GM23338 (cell line): Measurements from ENCODE around the gene NEK8. TPM values are rescaled to one million over a fixed set of nuclear protein-coding genes. Genes with fewer than 3 reads are reported as not detected.

ENCODE experiments used
- ATAC-seq: fragments of 200-7000 bp; cut with Tn5 transposase; 3 replicates; pipeline ENCODE4 v1.9.1; 2020
- DNase-seq: peaks from one replicate; pipeline ENCODE4 v3.0.0-alpha.2; 2015; ENCODE audit warnings: low spot score
- H2AFZ ChIP-seq: fragments of 200-600 bp; sonication (generic); 2 replicates; pipeline ENCODE4 v1.8.0; 2016; ENCODE audit warnings: antibody characterized with exemption, mild to moderate bottlenecking, moderate library complexity
- H3F3A ChIP-seq: fragments of 200-600 bp; sonication (generic); replicated peaks from 2 replicates; pipeline ENCODE4 v1.8.0; 2017; ENCODE audit warnings: antibody characterized with exemption, mixed run types, low read depth
- H3K27ac ChIP-seq: fragments of 200-600 bp; sonication (generic); 2 replicates; pipeline ENCODE4 v1.6.1; 2016; ENCODE audit warnings: low read depth
- H3K27me3 ChIP-seq: fragments of 200-600 bp; sonication (generic); 2 replicates; pipeline ENCODE4 v1.8.0; 2016; ENCODE audit warnings: mild to moderate bottlenecking, mixed run types, moderate library complexity; ENCODE audit not compliant: insufficient read depth
- H3K36me3 ChIP-seq: fragments of 200-600 bp; sonication (generic); 2 replicates; pipeline ENCODE4 v1.8.0; 2016; ENCODE audit warnings: mild to moderate bottlenecking; ENCODE audit not compliant: insufficient read depth
- H3K4me1 ChIP-seq: fragments of 200-600 bp; sonication (generic); 2 replicates; pipeline ENCODE4 v1.8.0; 2016; ENCODE audit warnings: mild to moderate bottlenecking, moderate library complexity; ENCODE audit not compliant: insufficient read depth
- H3K4me2 ChIP-seq: fragments of 200-600 bp; sonication (generic); 2 replicates; pipeline ENCODE4 v1.7.1; 2017; ENCODE audit warnings: mixed run types
- H3K4me3 ChIP-seq: fragments of 200-600 bp; sonication (generic); 2 replicates; pipeline ENCODE4 v1.6.1; 2016; ENCODE audit warnings: mixed run types
- H3K79me2 ChIP-seq: fragments of 200-600 bp; sonication (generic); replicated peaks from 2 replicates; pipeline ENCODE4 v1.8.0; 2017; ENCODE audit warnings: mild to moderate bottlenecking; ENCODE audit not compliant: insufficient read depth
- H3K9me2 ChIP-seq: fragments of 200-600 bp; sonication (generic); 2 replicates; pipeline ENCODE4 v1.8.0; 2017; ENCODE audit not compliant: insufficient read depth
- H4K20me1 ChIP-seq: fragments of 200-600 bp; sonication (generic); replicated peaks from 2 replicates; pipeline ENCODE4 v1.8.0; 2017; ENCODE audit warnings: mild to moderate bottlenecking; ENCODE audit not compliant: insufficient read depth
- H3K27ac Mint-ChIP-seq: 2 replicates; pipeline ENCODE4 v1.8.0; 2020; ENCODE audit warnings: inconsistent platforms, mild to moderate bottlenecking, moderate library complexity, mixed read lengths
- H3K27me3 Mint-ChIP-seq: 3 replicates; pipeline ENCODE4 v1.8.0; 2022; ENCODE audit warnings: low read depth, mild to moderate bottlenecking, moderate library complexity, mixed read lengths, inconsistent platforms; ENCODE audit not compliant: insufficient read depth, poor library complexity
- H3K36me3 Mint-ChIP-seq: 3 replicates; pipeline ENCODE4 v1.8.0; 2021; ENCODE audit warnings: low read depth, mild to moderate bottlenecking, inconsistent platforms, moderate library complexity, mixed read lengths
- H3K4me1 Mint-ChIP-seq: 3 replicates; pipeline ENCODE4 v1.8.0; 2020; ENCODE audit warnings: mild to moderate bottlenecking, inconsistent platforms, mixed read lengths
- H3K4me3 Mint-ChIP-seq: 3 replicates; pipeline ENCODE4 v1.8.0; 2021; ENCODE audit warnings: moderate library complexity, mild to moderate bottlenecking, inconsistent platforms, mixed read lengths
- H3K9me3 Mint-ChIP-seq: 3 replicates; pipeline ENCODE4 v1.8.0; 2020; ENCODE audit warnings: moderate library complexity, mild to moderate bottlenecking, inconsistent platforms, mixed read lengths
- CREB1 ChIP-seq: fragments of 250-450 bp; sonication (Bioruptor Pico); IDR thresholded peaks from 2 replicates; pipeline ENCODE4 v1.5.0; 2020; ENCODE audit warnings: low read depth, mild to moderate bottlenecking, moderate library complexity
- CTCF ChIP-seq, 2 experiments: fragments of 200-600 bp in 1 of 2; sonication (generic) in 1 of 2; conservative IDR thresholded peaks; 2 replicates each; pipeline versions ENCODE4 v1.5.1 to v1.6.1; 2016 to 2017; ENCODE audit warnings: antibody characterized with exemption in 2 of 2, low read depth in 2 of 2, mild to moderate bottlenecking in 2 of 2, moderate library complexity in 1 of 2
- ETS1 ChIP-seq: IDR thresholded peaks from 2 replicates; pipeline ENCODE4 v1.6.1; 2016; ENCODE audit warnings: antibody characterized with exemption
- EZH2 ChIP-seq: fragments of 200-600 bp; sonication (generic); IDR thresholded peaks from one replicate; pipeline ENCODE4 v1.8.0; 2017; ENCODE audit warnings: antibody characterized with exemption, mild to moderate bottlenecking, low read depth; ENCODE audit not compliant: unreplicated experiment
- JUNB ChIP-seq: IDR thresholded peaks from one replicate; pipeline ENCODE4 v1.6.1; 2016; ENCODE audit warnings: antibody characterized with exemption; ENCODE audit not compliant: unreplicated experiment
- POLR2AphosphoS5 ChIP-seq: IDR thresholded peaks from 2 replicates; pipeline ENCODE4 v1.6.1; 2016; ENCODE audit warnings: antibody characterized with exemption, low read depth
- REST ChIP-seq: IDR thresholded peaks from one replicate; pipeline ENCODE4 v1.6.1; 2018; ENCODE audit warnings: antibody characterized with exemption; ENCODE audit not compliant: unreplicated experiment
- ZNF114 ChIP-seq: fragments of 250-450 bp; sonication (Bioruptor Pico); IDR thresholded peaks from 2 replicates; pipeline ENCODE4 v1.5.0; 2020; ENCODE audit warnings: mild to moderate bottlenecking, moderate library complexity
- ZNF462 ChIP-seq: fragments of 250-450 bp; sonication (Bioruptor Pico); IDR thresholded peaks from 2 replicates; pipeline ENCODE4 v1.5.0; 2020; ENCODE audit warnings: mild to moderate bottlenecking, moderate library complexity
- polyA plus RNA-seq: library from polyadenylated mRNA; unstranded; fragments of >200 nt; fragmentation: Nextera tagmentation; extraction: Ambion mirVana; gene quantifications from 2 replicates; pipeline ENCODE4 v1.2.1, GENCODE V29; 2016
- total RNA-seq: library from RNA; depleted of rRNA; stranded (reverse); fragments of >200 nt; shearing (Covaris generic); gene quantifications from 2 replicates; pipeline ENCODE4 v1.2.3, GENCODE V29; 2014

NEK8 gene
- total and polyA plus RNA-seq, 2 experiments from 2014 or later: 10.0 to 14.9 TPM

- peaks cover 32% of the 10 kb centered on the region for H3K4me1 ChIP-seq
- no peaks in the 10 kb centered on the region for H3K27me3 ChIP-seq
- H3K36me3 ChIP-seq: peaks cover 15% of the 10 kb centered on the region; the same call in 1 of the 2 replicates
- H3K9me2 ChIP-seq: no peaks in the 10 kb centered on the region
- Mint-ChIP-seq H3K27ac (peak overlapping the region; percentile 98), H3K4me1 (peaks cover 38% of the 10 kb centered on the region), H3K36me3 (peaks cover 52% of the 10 kb centered on the region), H3K4me3 (peak overlapping the region; percentile 91), H3K27me3 (peaks cover 38% of the 10 kb centered on the region), H3K9me3 (no peaks in the 10 kb centered on the region)
- peak overlapping the region; percentile 93 for H3K4me3 ChIP-seq
- TF ChIP-seq JUNB (no peak), ZNF462 (CRISPR knock-in tag) (no peak), CTCF (conservative IDR thresholded peaks at IDR 0.05; ENCODE audit: low read depth in 2 of 2) (no peak), REST (no peak), ZNF114 (CRISPR knock-in tag) (no peak), EZH2 (no peak), CREB1 (peak; percentile 99), POLR2AphosphoS5 (0 out of 2 replicates have a peak, but pooled peaks have one; percentile 40), ETS1 (no peak)
- ATAC-seq (peak; percentile 5), DNase-seq (peak; percentile 86)
- H3F3A ChIP-seq: peaks cover 42% of the 10 kb centered on the region
- H3K79me2 ChIP-seq: peaks cover 32% of the 10 kb centered on the region
- peak overlapping the region; percentile 99 for H3K27ac ChIP-seq
- no peak overlapping the region for H2AFZ ChIP-seq
- peaks cover 8% of the 10 kb centered on the region; the same call in 1 of the 2 replicates for H4K20me1 ChIP-seq
- peak overlapping the region; percentile 96 for H3K4me2 ChIP-seq
Observed at GRCh38 chr17:28744104-28744971, 15.8 kb downstream of the NEK8 start.
